HS-27A (cell line): ENCODE measurements around the gene LONP2.
"Not testable (repeated sequence)": the region's sequence is repeated elsewhere in the genome, so short reads cannot be mapped to it uniquely, and the experiment has no call there.

ENCODE experiments used
- DNase-seq: peaks from one replicate; pipeline ENCODE4 v3.0.0-alpha.2; 2012; ENCODE audit warnings: low read depth, missing footprints

The LONP2 gene

DNA sequence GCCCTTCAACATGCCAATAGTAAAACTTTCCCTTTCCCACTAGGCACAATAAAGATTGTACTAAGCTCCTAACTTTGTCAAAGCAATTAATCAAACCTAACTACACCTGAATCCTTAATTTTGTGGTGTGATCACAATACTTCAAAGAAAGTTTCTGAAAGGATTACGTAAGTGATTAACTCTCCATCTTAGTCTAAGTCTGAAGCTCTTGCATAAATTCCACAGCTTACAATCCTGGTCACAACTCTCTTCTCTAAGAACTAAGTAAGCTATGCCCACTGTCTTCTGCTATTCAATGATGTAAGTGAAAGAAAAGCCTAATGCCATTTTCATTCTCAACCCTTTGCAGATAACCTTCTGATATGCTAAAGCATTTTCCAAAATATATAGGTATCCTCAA, 125.7 kb downstream of the LONP2 start:
- no peak for DNase-seq

DNA sequence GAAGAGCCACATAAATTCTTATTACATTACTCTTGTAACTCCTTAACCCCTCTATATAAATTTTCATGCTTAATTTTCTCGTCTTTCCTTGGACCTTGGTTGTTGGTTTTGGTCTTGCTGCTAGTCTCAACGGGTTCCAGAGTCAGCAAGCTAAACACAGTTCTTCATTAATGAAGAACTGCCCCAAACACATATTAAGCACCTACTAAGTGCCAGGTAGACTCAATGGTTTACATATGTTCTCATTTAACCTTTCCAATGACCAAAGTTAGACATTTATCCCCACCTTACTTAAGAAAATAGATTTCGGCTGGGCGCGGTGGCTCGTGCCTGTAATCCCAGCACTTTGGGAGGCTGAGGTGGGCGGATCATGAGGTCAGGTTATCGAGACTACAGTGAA, 126.1 kb downstream of the LONP2 start:
- no peak for DNase-seq

DNA sequence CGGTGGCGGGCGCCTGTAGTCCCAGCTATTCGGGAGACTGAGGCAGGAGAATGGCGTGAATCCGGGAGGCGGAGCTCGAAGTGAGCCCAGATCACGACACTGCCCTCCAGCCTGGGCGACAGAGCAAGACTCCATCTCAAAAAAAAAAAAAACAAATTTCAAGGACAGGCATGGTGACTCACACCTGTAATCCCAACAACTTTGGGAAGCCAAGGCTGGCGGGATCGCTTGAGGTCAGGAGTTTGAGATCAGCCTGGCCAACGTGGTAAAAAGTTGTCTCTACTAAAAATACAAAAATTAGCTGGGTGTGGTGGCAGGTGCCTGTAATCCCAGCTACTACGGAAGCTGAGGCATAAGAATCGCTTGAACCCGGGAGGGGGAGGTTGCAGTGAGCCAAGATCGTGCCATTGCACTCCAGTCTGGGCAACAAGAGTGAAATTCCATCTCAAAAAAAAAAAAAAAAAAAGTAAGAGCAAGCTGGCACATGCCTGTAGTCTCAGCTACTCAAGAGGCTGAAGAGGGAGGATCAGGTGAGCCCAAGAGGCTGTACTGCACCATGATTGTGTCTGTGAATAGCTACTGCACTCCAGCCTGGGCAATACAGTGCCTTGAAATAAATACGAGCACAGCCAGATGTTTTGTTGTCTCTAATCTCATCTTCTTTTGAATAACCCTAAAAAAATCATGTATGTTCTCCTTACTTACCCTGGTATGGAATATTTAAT, 126.7 kb downstream of the LONP2 start:
- not testable (repeated sequence) for DNase-seq

DNA sequence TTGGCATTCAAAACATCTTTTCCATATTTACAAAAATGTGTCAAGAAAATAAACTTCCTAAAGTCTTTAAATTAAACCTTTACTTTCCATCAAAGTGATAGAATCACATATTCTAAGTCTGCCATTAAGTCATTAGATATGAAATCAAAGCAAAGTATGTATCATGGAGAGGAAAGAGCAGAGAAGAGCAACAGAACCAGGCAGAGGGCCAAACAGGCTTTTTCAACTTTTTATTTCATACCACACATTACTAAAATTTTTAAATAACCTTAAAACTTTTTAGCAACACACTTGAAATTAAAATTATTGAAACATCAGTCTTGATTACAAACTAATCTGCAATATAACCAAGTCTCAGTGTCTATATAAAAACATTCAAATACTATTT, 127.3 kb downstream of the LONP2 start:
- no peak for DNase-seq

DNA sequence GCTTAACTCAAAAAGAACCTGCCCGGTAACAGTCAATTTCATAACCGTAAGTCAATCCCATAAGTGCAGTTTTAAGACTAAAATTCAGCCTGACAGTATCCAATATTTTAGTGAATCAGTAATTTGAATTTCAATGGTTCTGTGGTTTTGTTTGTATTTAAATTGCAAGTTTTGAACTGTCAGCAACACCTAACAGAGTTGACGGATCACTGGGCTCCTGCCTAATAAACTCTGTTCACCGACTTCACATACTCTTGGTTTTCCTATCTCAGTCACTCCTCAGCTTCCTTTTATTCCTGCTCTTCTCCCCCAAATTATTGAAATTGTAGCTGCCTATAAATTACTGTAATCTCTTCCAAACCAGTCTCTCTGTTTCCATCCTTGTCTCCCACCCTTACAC, 128.6 kb downstream of the LONP2 start:
- DNase-seq: no peak

DNA sequence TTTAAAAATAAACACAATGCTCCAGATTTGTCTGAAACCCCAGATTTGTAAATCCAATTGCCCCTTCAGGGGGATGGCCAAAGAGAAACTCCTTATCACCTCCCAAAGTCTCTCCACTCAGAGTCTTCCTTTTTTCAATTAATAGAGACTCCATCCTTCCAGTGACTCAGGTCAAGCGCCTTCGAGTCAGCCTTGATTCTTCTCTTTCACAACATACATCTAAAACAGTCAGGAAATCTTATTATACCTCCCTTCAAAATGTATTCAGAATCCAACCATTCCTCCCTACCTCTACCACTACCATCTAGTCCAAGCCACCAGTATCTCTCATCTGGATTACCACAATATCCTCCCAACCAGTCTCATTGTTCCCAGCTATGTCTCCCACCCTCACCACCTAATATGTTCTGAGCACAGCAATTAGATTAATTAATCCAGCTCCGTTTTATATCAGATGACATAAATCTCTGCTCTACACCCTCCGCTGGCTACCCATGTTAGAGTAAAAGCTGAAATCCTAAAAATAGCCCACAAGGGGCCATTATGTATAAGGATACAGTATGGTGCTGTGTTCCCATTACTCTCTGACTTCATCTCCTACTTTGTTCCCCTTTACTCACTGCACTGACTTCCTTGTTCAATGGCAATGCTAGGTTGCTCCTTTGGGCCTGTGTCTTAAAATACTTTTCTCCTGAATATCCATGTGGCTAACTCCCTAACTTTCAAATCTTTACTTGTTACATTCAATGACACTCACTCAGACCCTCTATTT, 129.3 kb downstream of the LONP2 start:
- DNase-seq: no peak

DNA sequence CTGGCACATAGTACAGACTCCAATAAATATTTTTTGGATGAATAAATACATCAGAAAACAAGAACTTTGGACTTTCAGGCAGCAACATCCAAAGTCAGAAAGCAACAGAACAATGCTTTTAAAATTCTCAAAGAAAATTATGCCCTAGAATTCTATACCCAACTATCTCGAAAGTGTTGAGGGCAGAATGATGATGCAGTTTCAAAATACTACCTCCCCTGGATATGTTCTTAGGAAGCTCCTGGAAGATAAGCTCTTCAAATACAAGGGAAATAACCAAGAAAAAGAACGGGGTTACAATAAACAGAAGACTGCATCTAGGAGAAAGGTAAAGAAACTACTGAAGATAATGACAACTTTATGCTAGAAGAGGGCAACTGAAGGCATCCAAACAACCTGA, 130.2 kb downstream of the LONP2 start:
- DNase-seq: no peak

DNA sequence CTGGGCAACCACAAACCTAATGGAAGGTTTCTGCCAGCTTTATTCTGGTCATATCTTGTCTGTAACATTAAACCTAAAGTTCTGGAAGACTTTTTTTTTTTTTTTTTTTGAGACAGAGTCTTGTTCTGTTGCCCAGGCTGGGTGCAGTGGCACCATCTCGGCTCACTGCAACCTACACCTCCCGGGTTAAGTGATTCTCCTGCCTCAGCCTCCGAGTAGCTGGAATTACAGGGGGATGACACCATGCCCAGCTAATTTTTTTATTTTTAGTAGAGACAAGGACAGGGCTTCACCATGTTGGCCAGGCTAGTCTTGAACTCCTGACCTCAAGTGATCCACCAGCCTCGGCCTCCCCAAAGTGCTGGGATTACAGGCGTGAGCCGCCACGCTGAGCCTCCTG, 133.2 kb downstream of the LONP2 start:
- not testable (repeated sequence) for DNase-seq

DNA sequence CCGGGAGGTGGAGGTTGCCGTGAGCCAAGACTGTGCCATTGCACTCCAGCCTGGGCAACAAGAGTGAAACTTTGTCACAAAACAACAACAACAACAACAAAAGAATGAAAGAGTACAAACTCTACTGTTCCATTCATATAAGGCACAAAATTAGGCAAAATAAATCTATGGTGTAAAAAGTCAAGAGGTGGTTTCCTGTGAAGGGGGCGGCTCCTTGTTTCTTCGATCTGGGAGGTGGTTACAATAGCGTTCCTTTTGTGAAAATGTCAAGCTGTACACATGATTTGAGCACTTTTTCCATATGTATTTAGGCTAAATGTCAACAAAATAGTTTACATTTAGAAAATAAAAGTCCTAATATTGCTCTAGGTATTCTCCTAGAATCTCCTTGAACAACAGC, 134.2 kb downstream of the LONP2 start:
- no peak for DNase-seq

DNA sequence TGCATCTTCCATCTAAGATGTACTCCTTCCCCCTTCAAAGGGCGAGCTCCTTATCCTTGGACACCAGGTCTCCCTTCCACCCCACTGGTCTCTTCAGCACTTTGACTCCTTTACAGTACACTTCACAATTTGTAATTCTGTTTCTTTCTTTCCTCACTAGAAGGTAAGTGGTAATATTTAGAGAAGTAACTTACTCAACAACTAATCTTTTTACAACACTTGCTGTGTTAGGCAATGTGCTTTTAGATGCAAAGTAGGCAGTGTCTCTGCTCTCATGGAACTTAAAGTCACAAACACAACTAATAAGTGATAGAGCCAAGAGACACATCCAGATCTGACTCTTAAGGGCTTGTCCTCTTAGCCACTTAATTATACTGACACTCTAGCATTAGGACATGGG, 134.7 kb downstream of the LONP2 start:
- DNase-seq: no peak

DNA sequence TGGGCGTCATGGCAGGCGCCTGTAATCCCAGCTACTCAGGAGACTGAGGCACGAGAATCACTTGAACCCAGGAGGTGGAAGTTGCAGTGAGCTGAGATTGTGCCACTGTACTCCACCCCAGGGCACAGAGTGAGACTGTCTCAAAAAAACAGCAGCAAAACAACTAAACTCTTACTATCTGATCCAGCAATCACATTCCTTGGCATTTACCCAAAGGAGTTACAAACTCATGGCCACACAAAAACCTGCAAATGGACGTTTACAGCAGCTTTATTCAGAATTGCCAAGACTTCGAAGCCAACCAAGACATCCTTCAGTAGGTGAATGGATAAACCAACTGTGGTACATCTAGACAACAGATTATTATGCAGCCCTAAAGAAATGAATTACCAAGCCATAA, 137.1 kb downstream of the LONP2 start:
- DNase-seq: no peak

DNA sequence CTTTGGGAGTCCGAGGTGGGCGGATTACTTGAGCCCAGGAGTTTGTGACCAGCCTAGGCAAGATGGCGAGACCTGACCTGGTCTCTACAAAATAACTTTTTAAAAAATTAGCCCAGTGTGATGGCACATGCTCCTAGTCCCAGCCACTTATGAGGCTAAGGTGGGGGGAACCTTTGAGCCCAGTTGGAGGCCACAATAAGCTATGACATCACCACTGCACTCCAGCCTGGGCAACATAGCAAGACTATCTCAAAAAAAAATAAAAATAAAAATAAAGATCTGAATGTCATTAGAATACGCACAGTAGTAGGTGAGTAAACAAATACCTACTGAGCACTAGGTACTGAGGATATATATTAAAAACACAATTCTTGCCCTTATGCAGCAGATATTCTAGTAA, 138.0 kb downstream of the LONP2 start:
- no peak for DNase-seq

DNA sequence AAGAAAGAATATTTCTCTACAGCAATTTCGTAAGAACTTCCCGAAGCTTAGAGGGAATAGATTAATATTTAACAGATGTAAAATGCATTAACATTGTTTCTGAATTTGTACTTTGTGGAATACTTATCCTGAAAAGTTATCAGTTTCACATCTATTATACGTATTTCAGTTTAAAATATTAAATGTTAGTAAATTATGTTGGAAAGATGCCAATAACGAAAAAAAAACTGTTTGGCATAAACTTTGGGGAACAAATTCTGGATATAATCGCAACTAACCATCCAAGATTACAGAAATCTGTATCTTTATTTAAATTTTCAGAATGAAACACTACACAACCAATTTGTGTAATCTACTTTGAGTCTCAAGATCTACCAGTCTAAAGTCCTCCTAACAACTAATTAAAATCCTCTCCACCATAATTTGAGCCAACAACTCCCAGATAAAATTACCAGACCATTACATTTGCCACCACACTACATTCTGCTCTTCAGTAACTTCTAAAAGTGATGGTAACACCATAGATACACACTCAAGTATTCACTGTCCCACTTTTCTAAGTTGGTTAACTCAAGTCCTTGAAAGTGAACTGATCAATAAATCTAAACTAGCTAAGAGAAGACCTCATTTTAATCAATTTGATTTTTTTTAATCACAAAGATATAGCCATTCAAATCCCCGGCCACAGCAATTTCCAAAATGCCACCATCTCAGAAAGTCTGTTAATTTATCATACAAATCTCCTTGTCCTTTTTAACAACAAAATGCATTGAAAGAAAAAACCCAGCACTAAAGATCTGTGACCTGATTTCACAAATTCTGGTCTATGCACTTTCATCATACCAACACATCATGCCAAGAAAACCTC, 139.1 kb downstream of the LONP2 start:
- no peak for DNase-seq

DNA sequence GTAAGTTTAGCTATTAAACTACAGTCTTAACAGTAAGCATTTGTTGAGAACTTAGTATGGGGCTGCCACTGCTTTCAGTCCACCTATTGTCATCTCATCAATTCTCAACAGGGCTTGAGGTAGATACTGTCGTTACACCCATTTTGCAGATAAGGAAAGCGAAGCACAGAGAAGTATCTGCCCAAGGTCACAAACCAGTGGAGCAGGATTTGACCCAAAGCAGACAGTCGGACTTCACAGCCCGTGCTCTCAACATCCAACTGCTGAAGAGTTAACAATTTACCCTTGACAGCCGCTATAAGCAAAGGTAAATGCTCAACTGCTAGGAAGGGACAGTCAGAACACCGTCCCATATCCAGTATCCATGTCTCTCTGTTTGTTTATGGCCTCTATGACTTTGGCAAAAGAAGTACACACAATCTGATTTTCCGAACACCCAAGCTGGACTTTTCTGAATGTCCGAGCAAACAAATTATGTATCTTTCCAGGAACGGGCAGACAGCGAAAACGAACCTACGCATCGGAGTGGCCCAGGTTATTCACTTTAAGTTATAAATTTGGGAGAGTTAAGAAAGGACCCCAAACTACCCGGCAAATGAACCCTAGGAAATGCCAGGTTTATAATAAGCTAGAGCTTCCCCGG, 139.9 kb downstream of the LONP2 start:
- no peak for DNase-seq

DNA sequence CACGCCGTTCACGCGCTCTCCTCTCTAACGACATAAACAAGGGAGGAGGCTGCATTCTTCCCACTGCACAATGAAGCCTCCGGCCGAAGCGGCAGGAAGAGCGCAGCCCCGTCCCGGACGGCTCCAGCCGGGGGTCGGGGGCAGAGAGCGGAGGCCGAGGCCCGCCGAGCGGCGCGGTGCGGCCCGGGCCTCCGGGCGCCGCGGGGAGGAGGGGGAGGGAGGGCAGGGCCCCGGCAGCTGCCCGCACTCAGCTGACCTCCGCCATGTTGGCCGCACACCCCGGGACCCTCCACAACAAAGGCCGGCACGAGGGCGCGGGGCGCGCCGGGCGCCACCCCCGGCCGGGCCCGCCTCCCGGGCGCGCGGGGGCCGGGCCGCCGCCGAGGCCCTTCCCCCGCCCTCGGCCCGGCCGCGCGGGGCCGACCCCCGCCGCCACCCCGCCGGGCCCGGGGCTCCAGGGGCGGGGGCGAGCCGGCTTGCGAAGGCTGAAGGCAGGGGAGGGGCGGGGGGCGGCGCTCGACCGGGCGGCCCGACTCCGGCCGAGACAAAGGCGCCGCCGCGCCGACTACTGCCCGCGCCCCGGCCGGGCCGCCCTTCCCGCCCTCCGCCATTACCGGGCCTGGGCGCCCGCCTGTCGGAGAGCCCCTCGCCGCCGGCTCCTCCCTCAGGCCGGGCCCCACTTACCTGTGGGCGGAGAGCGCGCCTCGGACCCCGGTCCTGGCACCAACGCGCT, 140.6 kb downstream of the LONP2 start:
- no peak for DNase-seq

DNA sequence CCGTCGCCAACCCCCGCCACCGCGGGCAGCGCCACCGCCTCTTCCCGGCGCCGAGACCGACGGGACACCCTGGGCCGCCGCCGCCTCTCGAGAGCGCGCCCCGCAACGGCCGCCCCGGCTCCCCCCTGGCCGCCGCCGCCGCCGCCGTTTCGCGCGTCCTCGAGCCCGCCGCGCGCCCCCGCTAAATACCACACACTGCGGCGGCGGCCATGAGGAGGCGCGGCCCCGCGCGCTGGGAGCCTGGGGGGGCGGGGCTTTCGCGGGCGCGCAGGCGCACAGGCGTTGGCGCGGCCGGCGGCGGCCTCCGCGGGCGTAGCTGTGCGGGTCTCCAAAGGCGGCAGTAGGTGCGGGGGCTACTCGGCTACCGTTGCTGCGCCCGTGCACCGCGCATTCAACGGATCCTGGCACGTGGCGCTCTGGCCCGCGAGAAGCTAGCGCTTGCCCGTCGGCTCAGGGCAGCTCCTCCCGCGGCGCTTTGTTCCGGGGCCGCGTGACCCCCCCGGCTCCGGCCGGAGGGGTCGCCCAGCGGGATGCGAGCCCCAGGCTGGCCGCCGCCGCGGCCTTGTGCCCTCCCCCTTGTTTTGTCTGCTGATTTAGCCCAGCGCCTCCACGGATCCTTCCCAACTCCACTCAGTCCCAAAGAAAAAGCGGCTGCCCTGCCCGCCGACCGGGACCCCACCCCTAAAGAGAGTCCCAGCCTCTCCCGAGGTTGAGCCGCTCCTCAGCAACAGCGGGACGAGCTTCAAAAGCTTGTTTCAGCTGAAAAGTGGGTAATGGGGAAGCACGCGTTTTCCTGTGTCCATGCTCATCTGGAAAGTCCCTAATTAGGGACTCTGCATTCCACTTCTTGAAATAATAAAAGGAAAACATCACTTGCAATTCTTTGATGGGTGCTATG, 141.4 kb downstream of the LONP2 start, which contains the start of gene SIAH1:
TSS of gene SIAH1 (minus strand) at position 161 of the 898 bp plus-strand sequence. CDS start 22,985 bp downstream, outside the sequence.
- DNase-seq: no peak

DNA sequence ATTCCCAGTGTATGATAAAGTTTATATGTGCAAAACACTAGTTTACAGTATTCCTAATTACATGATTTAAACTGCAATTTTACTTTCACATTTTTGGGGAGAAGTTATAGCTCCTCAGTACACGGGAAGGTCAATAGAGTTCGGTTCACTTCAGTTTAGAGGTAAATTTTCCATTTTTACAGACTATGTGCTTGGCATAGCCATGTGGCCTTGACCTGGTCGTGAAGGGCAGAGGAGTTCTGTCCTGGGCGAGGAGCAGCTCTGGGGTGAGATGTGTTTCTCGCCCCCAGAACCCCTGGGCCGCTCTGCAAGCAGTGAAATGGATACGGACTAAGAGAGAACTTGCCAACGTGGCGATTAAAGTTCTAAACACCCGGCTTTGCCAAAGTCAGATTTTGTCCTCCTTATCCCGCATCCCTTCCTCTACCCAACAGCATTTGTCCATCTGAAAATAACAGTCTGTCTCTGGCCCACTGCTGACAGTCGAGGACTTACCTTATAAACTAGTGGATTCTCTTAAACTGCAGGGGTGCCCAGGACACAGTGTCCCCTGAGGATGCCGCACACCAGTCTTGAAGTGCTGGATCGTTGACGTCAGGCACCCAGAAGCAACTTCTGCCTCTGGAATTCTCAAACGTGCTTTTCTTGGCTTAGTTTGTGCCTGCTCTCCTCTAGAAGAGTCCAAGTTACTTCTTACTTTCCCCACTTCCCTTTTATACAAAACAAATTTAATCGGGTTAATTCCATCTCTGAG, 142.6 kb downstream of the LONP2 start:
- no peak for DNase-seq

DNA sequence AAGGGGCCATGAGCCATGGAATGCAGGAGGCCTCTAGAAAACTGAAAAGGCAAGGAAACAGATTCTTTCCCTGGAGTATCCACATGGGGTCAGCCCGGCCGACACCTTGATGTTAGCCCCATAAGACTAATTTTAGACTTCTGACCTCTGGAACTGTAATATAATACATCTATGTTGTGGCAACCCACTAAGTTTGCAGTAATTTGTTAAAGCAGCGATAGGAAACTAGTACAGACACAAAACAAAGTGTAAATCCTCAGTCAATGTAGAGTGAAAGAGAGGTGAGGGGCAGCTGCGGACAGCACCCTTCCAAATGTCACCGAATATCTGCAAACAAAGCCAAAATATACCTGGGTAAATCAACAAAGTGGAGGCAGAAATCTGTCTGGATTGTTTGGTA, 148.3 kb downstream of the LONP2 start:
- DNase-seq: no peak

DNA sequence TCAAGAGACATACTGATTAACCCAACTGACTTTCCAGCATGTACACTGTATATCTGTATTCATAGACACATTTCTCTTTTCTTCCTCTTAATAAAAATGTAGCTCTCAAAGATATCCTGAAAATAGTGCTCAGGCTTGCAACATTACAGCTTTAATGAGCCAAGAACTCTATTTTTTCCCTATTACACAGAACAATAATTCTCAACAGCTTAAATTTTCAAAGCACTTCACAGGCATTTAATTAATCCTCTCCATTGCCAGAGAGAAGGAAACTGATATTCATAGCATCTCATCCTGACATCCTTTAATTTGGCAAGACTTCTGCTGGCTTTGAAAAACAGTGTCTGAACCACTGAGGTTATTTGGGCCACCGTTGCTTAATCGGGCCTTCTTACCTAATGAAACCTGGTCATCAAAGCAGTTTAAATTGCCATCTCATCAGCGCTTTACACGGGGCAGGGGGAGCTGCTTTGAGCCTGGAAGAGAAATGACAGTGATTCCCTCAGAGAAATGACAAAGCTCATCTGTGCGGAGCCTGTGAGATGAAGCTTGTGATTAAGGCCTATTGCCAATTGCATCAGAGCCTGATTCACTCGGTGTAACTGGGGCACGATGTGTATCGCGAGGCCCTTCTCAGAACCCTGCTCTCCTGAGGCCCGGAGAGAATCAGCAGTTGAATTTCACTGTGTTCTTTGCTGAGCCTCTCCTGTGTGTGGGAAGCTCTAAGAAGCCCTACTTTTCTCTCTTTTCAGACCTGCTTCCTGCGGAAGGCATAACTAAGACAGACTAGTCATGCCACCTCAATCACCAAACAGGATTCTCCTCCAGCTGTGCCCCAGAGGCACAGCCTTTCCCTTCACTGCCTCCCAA, 149.6 kb downstream of the LONP2 start:
- no peak for DNase-seq
